ENCODE data around the gene METTL26. TPM values are rescaled to one million over a fixed set of nuclear protein-coding genes. Genes with fewer than 3 reads are reported as not detected.

Gene METTL26
- polyA plus RNA-seq, 3 donors = 57.1 to 80.9 (median 70.4) TPM

DNA sequence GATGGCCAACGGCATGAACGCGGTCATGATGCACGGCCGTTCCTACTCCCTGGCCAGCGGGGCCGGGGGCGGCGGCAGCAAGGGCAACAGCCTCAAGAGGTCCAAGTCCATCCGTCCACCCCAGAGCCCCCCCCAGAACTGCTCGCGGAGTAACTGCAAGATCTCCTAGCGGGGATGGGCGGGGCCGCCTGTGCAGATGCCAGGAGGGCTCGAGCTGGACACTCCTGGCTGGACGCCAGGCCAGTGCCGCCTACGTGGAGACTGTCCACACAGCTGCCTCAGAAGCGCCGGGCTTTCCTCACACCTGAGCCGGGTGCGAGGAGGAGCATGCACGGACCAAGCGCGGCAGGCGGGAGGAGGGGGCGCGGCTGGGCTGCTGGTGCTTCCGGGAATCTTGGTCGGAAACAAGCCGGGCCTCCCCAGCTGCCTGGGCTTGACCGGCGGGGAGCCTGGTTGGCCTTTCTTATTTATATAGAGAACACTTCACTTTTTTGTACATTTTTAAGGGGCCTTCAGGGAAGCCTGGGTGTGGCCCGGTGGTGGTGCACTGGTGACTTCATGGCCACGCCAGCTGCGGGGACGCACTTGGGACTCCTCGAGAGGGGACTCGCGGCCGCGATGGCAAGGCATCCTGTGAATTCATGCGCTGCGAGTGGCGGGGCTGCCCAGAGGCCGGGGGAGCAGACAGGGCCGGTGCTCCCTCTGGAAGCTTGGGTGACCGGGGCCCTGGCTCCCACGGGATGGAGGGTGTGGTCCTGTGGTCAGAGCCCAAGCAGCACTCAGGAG is 8.5 kb downstream of the METTL26 start:
- no peak for DNase-seq
- Mint-ChIP-seq H3K36me3 (peaks cover 31 to 56% of the 10 kb centered on the region in 2 donors), H3K4me3 (no peak overlapping the region), H3K27ac (peak overlapping the region in 2 of 7 donors; percentile 13 to 54), H3K27me3 (ENCODE audit: low read depth in 3 of 3) (peaks cover 2 to 12% (median 5%) of the 10 kb centered on the region in 3 donors), H3K4me1 (peaks cover 2% of the 10 kb centered on the region), H3K9me3 (no peaks in the 10 kb centered on the region)
- no peaks in the 10 kb centered on the region for H3K27me3 ChIP-seq (ENCODE audit: control insufficient read depth in 2 of 2, insufficient read depth in 2 of 2, low read length in 2 of 2)
- TF ChIP-seq CTCF (IDR thresholded peaks at IDR 0.05) = no peak
- no peak overlapping the region for H3K4me3 ChIP-seq (replicated peaks in 1 of 3; ENCODE audit: low read depth in 2 of 3, low read length in 3 of 3)
- H2AFZ ChIP-seq (ENCODE audit: insufficient read depth, low read depth, low read length, poor library complexity, severe bottlenecking) = no peak overlapping the region
- H3K4me1 ChIP-seq (ENCODE audit: control insufficient read depth in 1 of 2, insufficient read depth in 2 of 2, low read length in 2 of 2) = peaks cover 4 to 18% of the 10 kb centered on the region in 2 donors
- no peaks in the 10 kb centered on the region for H3K9me3 ChIP-seq (replicated peaks in 1 of 2; ENCODE audit: control insufficient read depth in 1 of 2, insufficient read depth in 1 of 2, low read length in 2 of 2)
- H3K79me2 ChIP-seq (ENCODE audit: insufficient read depth, low read length) = peaks cover 5% of the 10 kb centered on the region
- H4K20me1 ChIP-seq (ENCODE audit: insufficient read depth, low read length) = peaks cover 67% of the 10 kb centered on the region
- H3K9ac ChIP-seq (ENCODE audit: insufficient read depth, low read length, poor library complexity, severe bottlenecking) = no peak overlapping the region
- intact Hi-C loops (cut with micrococcal nuclease) = no loop called here
- peaks cover 43 to 56% of the 10 kb centered on the region in 2 donors for H3K36me3 ChIP-seq (replicated peaks in 1 of 2; ENCODE audit: control insufficient read depth in 1 of 2, insufficient read depth in 2 of 2, low read length in 2 of 2)
- WGBS (ENCODE audit: insufficient coverage) = 93% methylated on average over 39 of the region's 50 CpGs
- H3K27ac ChIP-seq (ENCODE audit: low read depth in 1 of 2, low read length in 2 of 2) = no peak overlapping the region
- H3K4me2 ChIP-seq (replicated peaks; ENCODE audit: extremely low read depth, low read length, poor library complexity, severe bottlenecking) = no peak overlapping the region

GRCh38 chr16:626787-627453 is 9.2 kb downstream of the METTL26 start:
- Mint-ChIP-seq H3K4me3 (no peak overlapping the region), H3K4me1 (peaks cover 2% of the 10 kb centered on the region), H3K36me3 (peaks cover 31 to 60% of the 10 kb centered on the region in 2 donors), H3K9me3 (peaks cover 0 to 3% (median 0%) of the 10 kb centered on the region in 7 donors), H3K27ac (peak overlapping the region in 2 of 7 donors; percentile 13 to 54), H3K27me3 (ENCODE audit: low read depth in 3 of 3) (peaks cover 2 to 12% (median 2%) of the 10 kb centered on the region in 3 donors)
- Histone ChIP-seq H3K4me3 (replicated peaks in 1 of 3; ENCODE audit: low read depth in 2 of 3, low read length in 3 of 3) (no peak overlapping the region), H3K79me2 (ENCODE audit: insufficient read depth, low read length) (peaks cover 10% of the 10 kb centered on the region), H3K4me1 (ENCODE audit: control insufficient read depth in 1 of 2, insufficient read depth in 2 of 2, low read length in 2 of 2) (peaks cover 4 to 18% of the 10 kb centered on the region in 2 donors), H2AFZ (ENCODE audit: insufficient read depth, low read depth, low read length, poor library complexity, severe bottlenecking) (no peak overlapping the region), H4K20me1 (ENCODE audit: insufficient read depth, low read length) (peaks cover 73% of the 10 kb centered on the region), H3K9ac (ENCODE audit: insufficient read depth, low read length, poor library complexity, severe bottlenecking) (no peak overlapping the region), H3K27ac (ENCODE audit: low read depth in 1 of 2, low read length in 2 of 2) (no peak overlapping the region), H3K9me3 (replicated peaks in 1 of 2; ENCODE audit: control insufficient read depth in 1 of 2, insufficient read depth in 1 of 2, low read length in 2 of 2) (no peaks in the 10 kb centered on the region), H3K36me3 (replicated peaks in 1 of 2; ENCODE audit: control insufficient read depth in 1 of 2, insufficient read depth in 2 of 2, low read length in 2 of 2) (peaks cover 43 to 56% of the 10 kb centered on the region in 2 donors), H3K27me3 (ENCODE audit: control insufficient read depth in 2 of 2, insufficient read depth in 2 of 2, low read length in 2 of 2) (no peaks in the 10 kb centered on the region), H3K4me2 (replicated peaks; ENCODE audit: extremely low read depth, low read length, poor library complexity, severe bottlenecking) (no peak overlapping the region)
- DNase-seq = no peak
- WGBS (ENCODE audit: insufficient coverage) = 93% methylated on average over 27 of the region's 29 CpGs
- no peak for TF ChIP-seq CTCF (IDR thresholded peaks at IDR 0.05)
- intact Hi-C loops (cut with micrococcal nuclease) = no loop called here

Data from CD14-positive monocyte (primary cell).